Measurements from ENCODE around the gene RAB6C.
"Not testable (repeated sequence)": the region's sequence is repeated elsewhere in the genome, so short reads cannot be mapped to it uniquely, and the experiment has no call there.

Gene RAB6C

GRCh38 chr2:129945557-129945956, 33.9 kb upstream of the RAB6C start:
- TF ChIP-seq, protein P1, sequence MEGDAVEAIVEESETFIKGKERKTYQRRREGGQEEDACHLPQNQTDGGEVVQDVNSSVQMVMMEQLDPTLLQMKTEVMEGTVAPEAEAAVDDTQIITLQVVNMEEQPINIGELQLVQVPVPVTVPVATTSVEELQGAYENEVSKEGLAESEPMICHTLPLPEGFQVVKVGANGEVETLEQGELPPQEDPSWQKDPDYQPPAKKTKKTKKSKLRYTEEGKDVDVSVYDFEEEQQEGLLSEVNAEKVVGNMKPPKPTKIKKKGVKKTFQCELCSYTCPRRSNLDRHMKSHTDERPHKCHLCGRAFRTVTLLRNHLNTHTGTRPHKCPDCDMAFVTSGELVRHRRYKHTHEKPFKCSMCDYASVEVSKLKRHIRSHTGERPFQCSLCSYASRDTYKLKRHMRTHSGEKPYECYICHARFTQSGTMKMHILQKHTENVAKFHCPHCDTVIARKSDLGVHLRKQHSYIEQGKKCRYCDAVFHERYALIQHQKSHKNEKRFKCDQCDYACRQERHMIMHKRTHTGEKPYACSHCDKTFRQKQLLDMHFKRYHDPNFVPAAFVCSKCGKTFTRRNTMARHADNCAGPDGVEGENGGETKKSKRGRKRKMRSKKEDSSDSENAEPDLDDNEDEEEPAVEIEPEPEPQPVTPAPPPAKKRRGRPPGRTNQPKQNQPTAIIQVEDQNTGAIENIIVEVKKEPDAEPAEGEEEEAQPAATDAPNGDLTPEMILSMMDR (IDR thresholded peaks at IDR 0.05), result no peak
- Histone ChIP-seq H3K27ac (no peak overlapping the region), H3K36me3 (no peaks in the 10 kb centered on the region), H3K4me1 (ENCODE audit: control insufficient read depth in 1 of 2, insufficient read depth in 1 of 2, low read depth in 1 of 2, low read length in 1 of 2) (no peaks in the 10 kb centered on the region), H3K27me3 (peaks cover 6% of the 10 kb centered on the region), H3K9me3 (no peaks in the 10 kb centered on the region), H3K4me3 (ENCODE audit: low read depth in 1 of 2, low read length in 1 of 2) (no peak overlapping the region)

- not testable (repeated sequence) for H3K4me1 ChIP-seq (ENCODE audit: control insufficient read depth in 1 of 2, insufficient read depth in 1 of 2, low read depth in 1 of 2, low read length in 1 of 2); H3K4me3 ChIP-seq (ENCODE audit: low read depth in 1 of 2, low read length in 1 of 2); H3K36me3 ChIP-seq; H3K27me3 ChIP-seq; H3K27ac ChIP-seq; H3K9me3 ChIP-seq
Measured at GRCh38 chr2:129947712-129948111, 31.8 kb upstream of the RAB6C start.

- not testable (repeated sequence) for H3K4me1 ChIP-seq (ENCODE audit: control insufficient read depth in 1 of 2, insufficient read depth in 1 of 2, low read depth in 1 of 2, low read length in 1 of 2); H3K4me3 ChIP-seq (ENCODE audit: low read depth in 1 of 2, low read length in 1 of 2); H3K36me3 ChIP-seq; H3K27me3 ChIP-seq; H3K9me3 ChIP-seq; H3K27ac ChIP-seq
Measured at GRCh38 chr2:129956171-129956570, 23.3 kb upstream of the RAB6C start.

- no peaks in the 10 kb centered on the region for H3K9me3 ChIP-seq
- TF ChIP-seq, protein P1 (IDR thresholded peaks at IDR 0.05), result no peak
- no peak overlapping the region for H3K4me3 ChIP-seq (ENCODE audit: low read depth in 1 of 2, low read length in 1 of 2)
- H3K27ac ChIP-seq, result no peak overlapping the region
- no peaks in the 10 kb centered on the region for H3K27me3 ChIP-seq
- H3K36me3 ChIP-seq, result no peaks in the 10 kb centered on the region
- H3K4me1 ChIP-seq (ENCODE audit: control insufficient read depth in 1 of 2, insufficient read depth in 1 of 2, low read depth in 1 of 2, low read length in 1 of 2), result no peaks in the 10 kb centered on the region
Measured at GRCh38 chr2:129957891-129958290, 21.6 kb upstream of the RAB6C start.

DNA sequence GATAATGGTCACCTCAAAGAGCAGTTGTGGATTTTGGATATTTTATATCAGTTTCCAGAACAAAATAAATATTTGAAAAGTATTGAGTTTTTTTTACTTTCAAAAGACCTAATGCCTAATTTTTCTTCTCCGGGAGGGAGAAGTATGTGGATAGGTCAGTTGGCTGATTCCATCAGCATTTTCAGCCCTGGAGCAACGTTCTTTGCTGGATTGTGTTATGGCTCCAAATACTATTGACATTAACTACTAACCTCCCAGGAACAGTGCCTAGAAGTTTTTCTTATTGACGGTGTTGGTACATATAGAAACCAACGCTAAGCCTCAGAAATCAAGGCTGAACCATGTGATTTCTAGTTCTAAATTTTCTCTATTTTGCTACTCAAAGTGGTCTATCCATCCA, 20.7 kb upstream of the RAB6C start:
- H3K4me1 ChIP-seq (ENCODE audit: control insufficient read depth in 1 of 2, insufficient read depth in 1 of 2, low read depth in 1 of 2, low read length in 1 of 2); H3K4me3 ChIP-seq (ENCODE audit: low read depth in 1 of 2, low read length in 1 of 2); H3K27ac ChIP-seq; H3K9me3 ChIP-seq; H3K27me3 ChIP-seq; H3K36me3 ChIP-seq: not testable (repeated sequence)

DNA sequence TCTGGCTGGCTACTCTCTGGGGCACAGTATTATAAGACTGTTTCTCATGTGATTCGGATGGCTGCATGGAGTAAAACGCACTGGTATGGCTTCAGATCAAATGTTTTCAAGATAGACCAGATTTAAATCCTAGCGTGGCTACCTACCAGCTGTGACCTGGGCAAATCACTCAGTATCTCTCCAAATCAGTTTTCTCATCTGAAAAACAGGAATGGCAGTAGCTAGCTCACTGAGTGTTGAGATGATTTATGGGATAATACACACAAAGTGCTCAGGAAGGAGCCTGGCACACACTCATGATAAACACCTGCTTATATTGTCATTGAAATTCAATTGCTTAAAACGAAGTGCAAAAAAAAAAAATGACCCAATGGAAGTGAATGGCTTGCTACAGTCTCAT, 10.9 kb upstream of the RAB6C start:
- H3K27ac ChIP-seq; H3K9me3 ChIP-seq; H3K4me1 ChIP-seq (ENCODE audit: control insufficient read depth in 1 of 2, insufficient read depth in 1 of 2, low read depth in 1 of 2, low read length in 1 of 2); H3K36me3 ChIP-seq; H3K4me3 ChIP-seq (ENCODE audit: low read depth in 1 of 2, low read length in 1 of 2): not testable (repeated sequence)
- peaks cover 15% of the 10 kb centered on the region for H3K27me3 ChIP-seq

- peaks cover 56% of the 10 kb centered on the region for H3K27me3 ChIP-seq
- no peaks in the 10 kb centered on the region for H3K36me3 ChIP-seq
- H3K9me3 ChIP-seq, result no peaks in the 10 kb centered on the region
- H3K27ac ChIP-seq, result no peak overlapping the region
- TF ChIP-seq, protein P1 (IDR thresholded peaks at IDR 0.05), result no peak
- H3K4me3 ChIP-seq (ENCODE audit: low read depth in 1 of 2, low read length in 1 of 2), result no peak overlapping the region
- H3K4me1 ChIP-seq (ENCODE audit: control insufficient read depth in 1 of 2, insufficient read depth in 1 of 2, low read depth in 1 of 2, low read length in 1 of 2), result peaks cover 0 to 3% of the 10 kb centered on the region in 2 experiments
Measured at GRCh38 chr2:129975016-129975774, 4.3 kb upstream of the RAB6C start.

GRCh38 chr2:129976969-129977368, 2.5 kb upstream of the RAB6C start:
- not testable (repeated sequence) for H3K4me1 ChIP-seq (ENCODE audit: control insufficient read depth in 1 of 2, insufficient read depth in 1 of 2, low read depth in 1 of 2, low read length in 1 of 2); H3K4me3 ChIP-seq (ENCODE audit: low read depth in 1 of 2, low read length in 1 of 2); H3K9me3 ChIP-seq; H3K36me3 ChIP-seq; H3K27ac ChIP-seq
- peaks cover 71% of the 10 kb centered on the region for H3K27me3 ChIP-seq
